ENCODE results near the gene TTLL11. TPM values are rescaled to one million over a fixed set of nuclear protein-coding genes. Genes with fewer than 3 reads are reported as not detected.

Gene TTLL11
- total RNA-seq, 3 donors from 2014 or later: 6.0 to 22.2 (median 6.4) TPM

GRCh38 chr9:121876255-121876654 lies 216.9 kb downstream of the TTLL11 start:
- Histone ChIP-seq H3K36me3 (ENCODE audit: low read depth) (no peaks in the 10 kb centered on the region), H3K4me3 (no peak overlapping the region), H3K9me3 (no peaks in the 10 kb centered on the region), H3K4me1 (ENCODE audit: low read depth) (no peaks in the 10 kb centered on the region)
- intact Hi-C loops (cut with DNase I, micrococcal nuclease): no loop called here
- ATAC-seq: no peak
- TF ChIP-seq CTCF (IDR thresholded peaks at IDR 0.05): no peak
- DNase-seq: no peak

- Histone ChIP-seq H3K36me3 (ENCODE audit: low read depth) (no peaks in the 10 kb centered on the region), H3K4me3 (no peak overlapping the region), H3K4me1 (ENCODE audit: low read depth) (no peaks in the 10 kb centered on the region), H3K9me3 (no peaks in the 10 kb centered on the region)
- no peak for TF ChIP-seq CTCF (IDR thresholded peaks at IDR 0.05)
- intact Hi-C loops (cut with DNase I, micrococcal nuclease): no loop called here
- ATAC-seq (no peak), DNase-seq (no peak)
Observed at GRCh38 chr9:121874524-121874923, 218.6 kb downstream of the TTLL11 start.

- no peaks in the 10 kb centered on the region for H3K36me3 ChIP-seq (ENCODE audit: low read depth)
- H3K9me3 ChIP-seq: no peaks in the 10 kb centered on the region
- DNase-seq (no peak), ATAC-seq (no peak)
- no peak for TF ChIP-seq CTCF (IDR thresholded peaks at IDR 0.05)
- H3K4me1 ChIP-seq (ENCODE audit: low read depth): no peaks in the 10 kb centered on the region
- H3K4me3 ChIP-seq: no peak overlapping the region
- intact Hi-C loops (cut with DNase I, micrococcal nuclease): no loop called here
Observed at GRCh38 chr9:121871431-121872025, 221.6 kb downstream of the TTLL11 start.

- intact Hi-C loops (cut with DNase I, micrococcal nuclease): no loop called here
- Histone ChIP-seq H3K9me3 (no peaks in the 10 kb centered on the region), H3K36me3 (ENCODE audit: low read depth) (no peaks in the 10 kb centered on the region), H3K4me3 (no peak overlapping the region), H3K4me1 (ENCODE audit: low read depth) (no peaks in the 10 kb centered on the region)
- TF ChIP-seq CTCF (IDR thresholded peaks at IDR 0.05): no peak
- ATAC-seq: no peak
- no peak for DNase-seq
Observed at GRCh38 chr9:121870271-121870670, 222.8 kb downstream of the TTLL11 start.

GRCh38 chr9:121868626-121869025 lies 224.5 kb downstream of the TTLL11 start:
- H3K9me3 ChIP-seq: no peaks in the 10 kb centered on the region
- no peak for TF ChIP-seq CTCF (IDR thresholded peaks at IDR 0.05)
- H3K4me1 ChIP-seq (ENCODE audit: low read depth): no peaks in the 10 kb centered on the region
- ATAC-seq (no peak), DNase-seq (no peak)
- no peak overlapping the region for H3K4me3 ChIP-seq
- H3K36me3 ChIP-seq (ENCODE audit: low read depth): no peaks in the 10 kb centered on the region
- intact Hi-C loops (cut with DNase I, micrococcal nuclease): no loop called here

GRCh38 chr9:121866927-121867326 lies 226.2 kb downstream of the TTLL11 start:
- TF ChIP-seq CTCF (IDR thresholded peaks at IDR 0.05): no peak
- intact Hi-C loops (cut with DNase I, micrococcal nuclease): no loop called here
- no peak for DNase-seq
- no peaks in the 10 kb centered on the region for H3K36me3 ChIP-seq (ENCODE audit: low read depth)
- no peaks in the 10 kb centered on the region for H3K4me1 ChIP-seq (ENCODE audit: low read depth)
- ATAC-seq: no peak
- H3K9me3 ChIP-seq: no peaks in the 10 kb centered on the region
- H3K4me3 ChIP-seq: no peak overlapping the region

Data from mucosa of descending colon (tissue), 3 donors.